Pulmonary artery endothelial cell (primary cell): Measurements from ENCODE around the gene NKD1. TPM values are rescaled to one million over a fixed set of nuclear protein-coding genes. Genes with fewer than 3 reads are reported as not detected.

Source experiments
- DNase-seq: peaks from one replicate; pipeline ENCODE4 v3.0.0-alpha.2; 2011; ENCODE audit warnings: low read depth, low spot score
- total RNA-seq: library from RNA; depleted of rRNA; stranded (reverse); fragments of >200 nt; gene quantifications from 2 replicates; pipeline ENCODE4 v1.2.3, GENCODE V29; 2014

Gene NKD1
- total RNA-seq, 1 donor from 2014 or later = 0.07 TPM

DNA sequence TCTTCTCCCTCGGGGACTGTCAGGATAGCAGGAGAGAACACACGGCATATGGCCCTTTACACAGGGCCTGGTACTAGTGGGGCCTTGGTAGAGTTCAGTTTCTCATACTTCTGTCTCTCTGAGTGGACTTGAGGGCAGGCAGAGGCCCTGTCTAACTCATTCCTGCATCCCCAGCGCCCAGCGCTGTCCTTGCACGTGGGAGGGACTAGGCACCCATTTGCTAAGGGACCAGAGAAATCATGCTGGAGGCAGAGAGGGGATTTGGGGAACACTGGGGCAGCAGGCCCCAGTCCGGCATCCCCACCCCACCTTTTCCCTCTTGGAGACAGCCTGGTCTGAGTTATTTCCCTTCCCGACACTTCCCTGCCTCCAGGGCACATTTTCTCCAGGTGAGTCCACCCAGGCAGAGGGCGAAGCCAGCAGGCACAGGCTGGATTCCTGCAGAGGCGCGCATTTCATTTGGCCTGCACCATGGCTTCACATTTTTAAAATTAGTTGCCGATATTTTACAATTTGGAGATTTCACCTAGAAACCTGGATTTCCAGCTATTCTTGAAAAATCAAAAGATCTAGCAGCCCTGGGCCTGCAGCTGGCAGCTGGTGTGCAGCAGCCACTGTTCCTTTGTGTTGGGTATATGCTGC is 9.7 kb upstream of the NKD1 start:
- no peak for DNase-seq

GRCh38 chr16:50539053-50539695 is 9.0 kb upstream of the NKD1 start:
- DNase-seq = no peak

GRCh38 chr16:50539822-50540710 is 8.1 kb upstream of the NKD1 start:
- no peak for DNase-seq

- no peak for DNase-seq
These were observed 7.5 kb upstream of the NKD1 start for GRCh38 chr16:50540711-50541007.

- no peak for DNase-seq
These were observed 5.5 kb upstream of the NKD1 start for GRCh38 chr16:50542703-50543102.

DNA sequence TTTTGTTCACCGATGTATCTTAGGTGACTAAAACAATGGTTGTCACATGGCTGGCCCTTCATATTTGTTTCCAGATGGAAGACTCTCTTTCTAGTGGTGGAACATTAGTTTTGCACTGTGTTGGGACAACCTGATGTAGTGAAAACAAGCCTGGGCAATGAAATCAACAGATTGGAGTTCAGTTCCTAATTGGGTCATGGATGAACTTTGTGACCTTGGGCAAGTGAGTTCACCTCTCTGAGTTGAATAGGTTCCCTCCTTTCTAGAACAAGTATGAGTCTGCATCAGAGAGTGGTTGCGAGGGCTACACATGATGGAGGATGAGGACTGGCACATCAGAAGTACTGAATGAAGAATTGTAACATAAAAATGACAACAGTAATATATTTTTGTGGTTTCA is 2.1 kb upstream of the NKD1 start:
- DNase-seq = no peak

- DNase-seq = no peak
These were observed 664 bp upstream of the NKD1 start for GRCh38 chr16:50547340-50548124.

DNA sequence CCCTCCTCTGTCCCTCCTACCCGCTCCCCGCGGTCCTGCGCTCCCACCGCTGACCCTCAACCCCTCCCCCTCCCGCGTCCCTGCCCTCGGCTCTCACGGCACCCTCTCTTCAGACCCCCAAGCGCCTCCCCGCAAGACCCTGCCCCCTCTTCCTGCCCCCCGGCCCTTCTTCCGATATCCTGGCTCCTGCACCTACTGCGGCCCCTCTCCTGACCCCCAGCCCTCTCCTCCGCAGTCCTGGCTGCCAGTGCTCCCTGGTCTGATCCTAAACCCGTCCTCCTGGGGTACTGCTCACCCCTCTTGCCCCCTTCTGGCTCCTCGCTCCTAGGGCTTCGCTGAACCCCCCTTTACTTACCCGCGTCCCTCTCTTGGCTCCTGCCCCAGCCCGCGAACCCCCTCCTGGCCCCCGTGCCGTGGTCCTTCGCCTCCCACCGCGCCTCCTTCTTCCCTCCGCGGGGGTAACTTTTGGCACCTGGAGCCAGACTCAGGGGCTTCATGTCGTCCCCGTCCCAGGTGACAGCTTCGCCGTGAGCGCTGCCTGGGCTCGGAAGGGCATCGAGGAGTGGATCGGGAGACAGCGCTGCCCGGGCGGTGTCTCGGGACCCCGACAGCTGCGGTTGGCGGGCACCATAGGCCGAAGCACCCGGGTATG is 839 bp downstream of the NKD1 start:
- DNase-seq = no peak

GRCh38 chr16:50549561-50549915 is 1.3 kb downstream of the NKD1 start:
- DNase-seq = no peak

DNA sequence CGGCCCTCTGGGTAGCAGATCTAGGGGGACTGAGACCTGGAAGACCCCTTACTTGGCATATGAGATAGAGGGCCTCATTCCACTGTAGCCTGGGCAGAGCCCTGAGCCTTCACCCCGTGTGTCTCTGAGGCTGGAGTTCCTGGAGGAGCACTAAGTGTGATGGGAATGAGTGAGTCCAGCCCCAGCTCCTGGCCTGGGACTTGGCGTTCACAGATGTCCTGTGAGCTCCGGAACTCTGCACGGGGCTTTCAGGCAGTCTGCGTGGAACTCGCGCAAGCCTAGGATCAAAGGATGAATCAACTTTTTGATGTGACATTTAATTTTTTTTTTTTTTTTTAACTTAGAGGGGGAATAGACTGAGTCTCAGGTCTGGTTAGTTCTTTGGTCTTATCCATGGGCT is 1.8 kb downstream of the NKD1 start:
- DNase-seq = no peak

DNA sequence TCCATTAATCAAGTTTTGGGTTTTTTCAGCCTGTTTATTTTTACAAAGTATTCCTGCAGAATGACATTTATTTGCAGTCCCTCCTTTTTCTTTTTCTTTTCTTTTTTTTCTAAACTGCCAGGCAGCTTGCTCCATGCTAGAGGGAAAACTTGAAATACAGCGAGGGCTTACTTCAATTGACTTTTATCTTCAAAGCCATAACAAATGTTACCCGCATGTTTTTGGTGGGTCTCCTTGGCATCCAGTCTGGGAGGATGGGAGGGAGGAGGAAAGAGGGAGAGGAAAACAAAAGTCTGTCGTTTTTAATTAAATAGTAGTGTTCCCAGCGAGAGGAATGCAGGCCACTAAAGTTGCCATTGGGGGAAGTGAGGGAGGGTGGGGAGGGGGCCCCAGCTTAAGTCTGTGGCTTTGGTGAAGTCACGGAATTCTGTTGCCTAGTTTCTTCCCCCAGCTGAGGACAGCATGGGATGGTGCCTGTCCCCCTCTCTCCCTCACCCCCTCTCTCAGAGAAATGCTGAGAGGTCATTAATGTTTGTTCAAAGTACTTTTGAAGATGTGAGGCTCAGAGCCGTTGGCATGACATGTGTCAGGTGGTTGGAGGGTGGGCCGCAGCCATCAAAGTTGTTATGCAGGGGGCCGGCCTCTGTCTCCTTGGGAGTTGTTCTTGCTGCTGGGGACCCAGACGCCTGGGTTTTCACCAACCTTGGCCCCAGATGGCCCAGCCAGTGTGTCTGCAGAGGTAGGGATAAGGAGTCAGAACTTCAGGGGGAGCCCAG is 2.9 kb downstream of the NKD1 start:
- no peak for DNase-seq

GRCh38 chr16:50552476-50553101 is 4.4 kb downstream of the NKD1 start:
- DNase-seq = no peak

- DNase-seq = no peak
These were observed 5.0 kb downstream of the NKD1 start for GRCh38 chr16:50553182-50553710.

DNA sequence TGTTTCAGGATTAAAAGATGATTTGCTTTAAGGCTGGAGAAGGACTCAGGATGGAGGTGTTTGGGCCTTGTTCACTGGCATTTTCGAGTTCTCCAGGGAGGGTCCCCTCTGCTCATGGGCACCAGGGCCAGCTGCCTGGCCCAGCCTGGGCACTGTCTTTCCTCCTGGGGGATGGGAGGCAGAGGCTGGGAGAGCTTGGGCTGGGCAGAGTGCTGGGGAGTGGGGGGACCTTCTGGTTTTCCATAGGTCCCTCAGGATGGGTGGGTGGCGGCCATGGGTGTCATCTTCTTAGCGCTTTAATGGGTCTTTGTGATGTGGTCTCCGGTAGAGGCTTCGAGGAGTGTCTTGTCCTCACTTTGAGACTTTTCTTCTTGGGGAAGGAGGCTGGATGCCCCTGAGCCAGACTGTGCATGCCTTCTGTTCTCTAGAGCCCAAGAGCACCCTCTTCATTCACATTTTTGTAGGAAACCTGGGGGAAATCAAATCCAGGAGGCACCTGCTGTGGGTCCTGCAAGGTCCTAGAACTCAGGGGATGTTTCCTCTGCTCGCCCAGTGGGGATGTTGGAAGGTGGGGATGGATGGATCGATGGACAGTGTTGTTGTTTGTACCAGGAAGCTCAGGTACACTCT is 5.7 kb downstream of the NKD1 start:
- no peak for DNase-seq

DNA sequence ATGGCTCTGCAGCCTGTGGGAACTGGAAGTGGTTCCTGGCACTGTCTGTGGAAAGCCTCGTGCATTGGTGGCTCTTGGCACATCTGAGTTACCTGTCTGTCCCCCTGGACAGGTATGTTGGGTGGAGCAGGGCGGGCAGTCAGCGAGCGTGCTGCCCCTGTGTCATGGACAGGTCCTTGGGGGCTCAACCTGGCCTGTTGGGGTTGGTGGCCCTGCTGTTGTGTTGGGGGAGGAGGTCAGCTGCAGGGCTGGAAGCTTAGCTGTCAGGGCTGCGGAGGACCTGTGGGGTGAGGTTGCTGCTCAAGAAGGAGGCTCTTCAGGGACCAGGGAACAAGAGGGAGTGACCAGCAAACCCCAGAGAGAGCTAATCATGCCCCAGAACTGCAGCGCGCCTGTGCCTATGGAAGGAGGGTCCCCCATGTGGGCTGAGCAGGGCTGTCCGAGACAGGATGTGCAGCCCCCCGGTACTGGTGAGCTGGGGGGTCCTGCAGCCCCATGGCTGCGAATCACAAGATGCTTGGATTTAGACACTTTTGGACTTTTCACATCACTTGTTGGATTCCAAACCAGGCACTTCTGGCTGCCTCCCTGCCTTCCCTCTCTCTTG is 7.2 kb downstream of the NKD1 start:
- DNase-seq = no peak

- no peak for DNase-seq
These were observed 7.9 kb downstream of the NKD1 start for GRCh38 chr16:50555952-50556673.

GRCh38 chr16:50557046-50557445 is 8.8 kb downstream of the NKD1 start:
- no peak for DNase-seq

DNA sequence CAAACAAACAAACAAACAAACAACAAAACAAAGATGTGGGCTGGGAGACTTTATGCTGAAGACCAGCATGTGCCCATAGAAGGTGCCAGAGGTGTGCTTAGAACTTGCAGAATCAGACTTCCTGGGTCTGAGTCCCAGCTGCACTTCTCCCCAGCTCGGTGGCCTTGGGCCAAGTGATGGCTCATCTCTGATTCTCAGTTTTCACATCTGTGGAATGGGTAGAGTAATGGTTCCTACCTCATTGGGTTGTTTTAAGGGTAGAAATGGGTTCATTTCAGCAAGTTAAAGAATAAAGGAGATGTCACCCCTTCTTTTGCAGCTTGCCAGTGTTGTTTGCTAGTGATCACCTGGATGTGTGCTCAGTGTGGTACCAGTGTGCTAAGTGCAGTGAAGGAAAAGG is 10.7 kb downstream of the NKD1 start:
- no peak for DNase-seq
